ENCODE measurements around the gene SHB. TPM values are rescaled to one million over a fixed set of nuclear protein-coding genes. Genes with fewer than 3 reads are reported as not detected.

The SHB gene
- total and polyA plus RNA-seq, 2 donors (not counting 3 experiments of a cell fraction or from before 2014, with no cell fraction given), result 13.4 to 24.9 TPM

DNA sequence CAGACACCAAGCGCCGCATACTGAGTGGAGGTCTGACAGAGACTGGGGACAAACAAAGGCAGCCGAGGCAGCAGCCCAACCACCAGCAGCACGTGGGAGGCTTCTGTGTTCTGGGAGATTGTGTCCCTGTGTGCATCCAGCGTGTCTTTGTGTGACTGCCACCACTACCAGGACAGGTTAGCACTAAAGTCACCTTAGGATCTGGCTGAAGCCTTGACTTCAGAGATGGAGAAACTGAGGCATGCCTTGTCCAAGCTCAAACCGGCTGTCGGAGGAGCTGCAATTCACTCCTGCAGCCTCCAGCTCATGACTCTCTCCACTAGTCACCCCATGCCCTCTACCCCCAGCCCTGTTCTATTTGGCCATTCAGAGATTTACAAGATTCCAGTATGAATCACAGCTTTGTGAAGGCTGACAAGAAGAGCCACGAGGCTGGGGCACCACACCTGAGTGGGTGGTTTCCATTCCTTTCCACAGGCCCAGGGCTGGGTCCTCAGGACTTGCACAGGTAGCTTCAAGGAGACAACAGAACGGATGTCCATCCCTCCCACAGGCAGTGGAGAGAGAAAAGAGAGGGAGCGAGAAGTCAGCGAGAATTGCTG, 69.3 kb downstream of the SHB start:
- BruUV-seq (replicated peaks), result no TSS peak
- Histone ChIP-seq H3K27ac (ENCODE audit: insufficient read depth, low read depth, low read length) (no peak overlapping the region), H3K4me1 (ENCODE audit: control insufficient read depth, extremely low read depth, insufficient read depth, low read length) (peaks cover 7% of the 10 kb centered on the region), H3K9me1 (replicated peaks; ENCODE audit: control insufficient read depth, extremely low read depth, insufficient read depth, low read length) (no peaks in the 10 kb centered on the region), H2AFZ (ENCODE audit: low read depth, low read length) (no peak overlapping the region), H3K9me3 (replicated peaks; ENCODE audit: control insufficient read depth, insufficient read depth, low read length) (no peaks in the 10 kb centered on the region), H3K27me3 (ENCODE audit: control insufficient read depth in 2 of 2, insufficient read depth in 2 of 2, low read length in 2 of 2) (no peaks in the 10 kb centered on the region), H3K4me3 (replicated peaks in 1 of 3; ENCODE audit: insufficient read depth in 1 of 3, low read depth in 1 of 3, low read length in 3 of 3) (no peak overlapping the region), H4K20me1 (replicated peaks; ENCODE audit: control insufficient read depth, extremely low read depth, insufficient read depth, low read length) (no peaks in the 10 kb centered on the region), H3K79me2 (ENCODE audit: control insufficient read depth, insufficient read depth, low read length) (peaks cover 3% of the 10 kb centered on the region), H3K36me3 (ENCODE audit: control insufficient read depth in 2 of 2, extremely low read depth in 1 of 2, insufficient read depth in 2 of 2, low read length in 2 of 2) (peaks cover 0 to 6% of the 10 kb centered on the region in 2 experiments), H3K4me2 (ENCODE audit: insufficient read depth, low read length) (no peak overlapping the region), H3K9ac (replicated peaks; ENCODE audit: extremely low read depth, insufficient read depth, low read length) (no peak overlapping the region)
- ChIA-PET CTCF (interaction anchor here (1.0 to 2.1 kb wide), 3 partner anchors 31 to 89 kb away, joined by 3 to 8 read pairs (median 7); no protein-coding TSS in a partner anchor), POLR2A (no interaction called here)
- TF ChIP-seq POLR2AphosphoS5 (IDR thresholded peaks at IDR 0.05; ENCODE audit: insufficient read depth, low read depth, low read length), result no peak
- no peak for TF ChIP-seq JUN (IDR thresholded peaks at IDR 0.05; ENCODE audit: borderline replicate concordance, insufficient read depth, insufficient read length, low read depth)
- dilution Hi-C loops (cut with MboI; ENCODE audit: extremely low pct_ligation_motif_present, low sequenced_read_pairs), result no loop called here
- FAIRE-seq (no peak), DNase-seq (ENCODE audit: low read depth, low spot score) (no peak)
- intact Hi-C loops (cut with micrococcal nuclease), result no loop called here

DNA sequence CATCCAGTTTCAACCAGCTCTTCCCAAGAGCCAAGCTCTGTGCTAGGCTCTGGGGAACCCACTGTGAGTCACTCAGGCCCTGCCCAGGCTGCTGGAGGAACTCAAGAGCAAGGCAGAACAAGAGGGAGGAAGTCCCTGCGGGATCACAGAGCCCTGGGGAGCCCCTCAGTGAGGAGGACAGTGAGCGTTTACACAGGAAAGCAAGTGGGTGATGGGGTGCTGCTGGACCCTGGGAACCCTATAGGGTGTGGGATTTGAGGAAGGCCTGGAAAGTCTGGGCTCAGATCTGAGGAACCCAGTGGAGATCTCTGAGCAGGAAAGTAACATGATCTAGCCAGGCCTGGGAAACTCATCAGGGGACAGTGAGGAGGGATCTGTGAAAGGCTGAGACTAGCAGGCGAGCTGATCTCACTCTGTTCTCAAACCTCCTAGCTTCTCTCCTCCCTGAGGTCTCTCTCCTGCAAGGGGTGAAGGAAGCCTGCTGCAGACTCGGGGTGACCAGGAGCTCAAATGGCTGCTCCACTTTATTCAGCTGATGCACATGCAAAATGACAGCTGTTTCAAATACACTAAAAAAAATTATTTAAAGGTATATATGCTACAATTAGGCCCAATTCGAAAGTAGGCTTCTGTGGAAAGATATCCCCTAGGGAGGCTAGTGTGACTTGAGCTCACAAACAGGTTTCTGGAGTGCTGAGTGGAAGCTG, 70.0 kb downstream of the SHB start:
- FAIRE-seq (no peak), DNase-seq (ENCODE audit: low read depth, low spot score) (no peak)
- Histone ChIP-seq H3K9me1 (replicated peaks; ENCODE audit: control insufficient read depth, extremely low read depth, insufficient read depth, low read length) (no peaks in the 10 kb centered on the region), H3K9me3 (replicated peaks; ENCODE audit: control insufficient read depth, insufficient read depth, low read length) (no peaks in the 10 kb centered on the region), H3K27ac (ENCODE audit: insufficient read depth, low read depth, low read length) (no peak overlapping the region), H3K4me3 (replicated peaks in 1 of 3; ENCODE audit: insufficient read depth in 1 of 3, low read depth in 1 of 3, low read length in 3 of 3) (no peak overlapping the region), H3K9ac (replicated peaks; ENCODE audit: extremely low read depth, insufficient read depth, low read length) (no peak overlapping the region), H3K4me1 (ENCODE audit: control insufficient read depth, extremely low read depth, insufficient read depth, low read length) (peaks cover 7% of the 10 kb centered on the region), H3K4me2 (ENCODE audit: insufficient read depth, low read length) (no peak overlapping the region), H2AFZ (ENCODE audit: low read depth, low read length) (no peak overlapping the region), H3K27me3 (ENCODE audit: control insufficient read depth in 2 of 2, insufficient read depth in 2 of 2, low read length in 2 of 2) (no peaks in the 10 kb centered on the region), H4K20me1 (replicated peaks; ENCODE audit: control insufficient read depth, extremely low read depth, insufficient read depth, low read length) (no peaks in the 10 kb centered on the region), H3K36me3 (ENCODE audit: control insufficient read depth in 2 of 2, extremely low read depth in 1 of 2, insufficient read depth in 2 of 2, low read length in 2 of 2) (peaks cover 0 to 3% of the 10 kb centered on the region in 2 experiments), H3K79me2 (ENCODE audit: control insufficient read depth, insufficient read depth, low read length) (peaks cover 3% of the 10 kb centered on the region)
- intact Hi-C loops (cut with micrococcal nuclease), result no loop called here
- BruUV-seq (replicated peaks), result no TSS peak
- dilution Hi-C loops (cut with MboI; ENCODE audit: extremely low pct_ligation_motif_present, low sequenced_read_pairs), result no loop called here
- ChIA-PET CTCF (interaction anchor here (1.0 to 2.1 kb wide), 4 partner anchors 30 to 89 kb away, joined by 3 to 8 read pairs (median 5); no protein-coding TSS in a partner anchor), POLR2A (no interaction called here)
- TF ChIP-seq, protein P1, sequence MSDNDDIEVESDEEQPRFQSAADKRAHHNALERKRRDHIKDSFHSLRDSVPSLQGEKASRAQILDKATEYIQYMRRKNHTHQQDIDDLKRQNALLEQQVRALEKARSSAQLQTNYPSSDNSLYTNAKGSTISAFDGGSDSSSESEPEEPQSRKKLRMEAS (IDR thresholded peaks at IDR 0.05; ENCODE audit: insufficient read depth, insufficient read length), result no peak
- TF ChIP-seq GATA2 (IDR thresholded peaks at IDR 0.05; ENCODE audit: insufficient read depth, insufficient read length, low read depth, low read length) (no peak), POLR2A (IDR thresholded peaks at IDR 0.05; ENCODE audit: low read depth, low read length) (no peak), MYC (IDR thresholded peaks at IDR 0.05; ENCODE audit: low read depth, low read length) (no peak)

Data from endothelial cell of umbilical vein (primary cell).